GM19099 (cell line): ENCODE measurements around the gene R3HDM2.

Source experiments
- POLR2A ChIP-seq: IDR thresholded peaks from 3 replicates; pipeline ENCODE4 v1.6.1; 2011; ENCODE audit warnings: low read depth; ENCODE audit not compliant: insufficient read length; ENCODE audit errors: extremely low read depth

The R3HDM2 gene

DNA sequence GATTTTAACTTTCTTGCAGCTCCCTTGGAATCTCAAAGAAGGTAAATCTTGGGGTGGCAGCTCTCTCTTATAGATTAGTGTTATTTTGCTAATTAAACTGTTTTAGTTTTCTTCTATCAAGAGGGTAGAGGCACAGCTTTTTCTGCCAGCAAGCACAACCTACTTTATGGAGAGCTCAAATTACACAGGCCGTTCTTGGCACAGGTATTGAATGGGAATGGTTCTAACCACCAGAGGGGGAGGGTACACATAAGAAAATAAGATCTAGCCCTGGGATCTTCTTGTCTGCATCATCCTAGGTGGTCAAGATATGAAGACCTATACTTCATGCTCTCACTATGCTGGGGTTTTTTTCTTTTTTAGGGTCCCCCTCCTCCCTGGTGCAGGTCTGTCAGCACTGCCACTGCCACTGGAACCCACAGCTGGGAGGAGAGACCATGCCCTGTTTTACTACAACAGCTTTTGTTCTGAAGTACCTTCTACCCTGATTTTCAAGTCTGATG, 131.3 kb downstream of the R3HDM2 start:
- no peak for TF ChIP-seq POLR2A

DNA sequence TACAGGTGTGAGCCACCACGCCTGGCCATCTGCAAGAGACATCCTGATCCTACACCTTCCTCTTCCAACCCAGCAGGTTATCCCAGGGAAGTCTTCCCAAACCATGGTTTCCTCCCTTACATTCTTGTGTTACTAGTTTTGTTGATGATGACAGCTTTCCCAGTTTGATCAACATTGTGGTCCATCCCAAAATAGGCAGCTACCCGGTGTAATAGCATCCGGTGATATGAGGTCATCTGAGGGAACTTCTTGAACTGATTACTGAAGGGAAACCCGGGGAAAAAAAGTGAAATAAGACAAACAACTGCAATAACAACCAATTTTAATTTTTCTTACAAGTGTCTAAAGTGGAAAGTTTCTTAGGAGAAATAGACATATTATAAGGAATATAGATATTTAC, 134.6 kb downstream of the R3HDM2 start:
- TF ChIP-seq POLR2A: no peak

DNA sequence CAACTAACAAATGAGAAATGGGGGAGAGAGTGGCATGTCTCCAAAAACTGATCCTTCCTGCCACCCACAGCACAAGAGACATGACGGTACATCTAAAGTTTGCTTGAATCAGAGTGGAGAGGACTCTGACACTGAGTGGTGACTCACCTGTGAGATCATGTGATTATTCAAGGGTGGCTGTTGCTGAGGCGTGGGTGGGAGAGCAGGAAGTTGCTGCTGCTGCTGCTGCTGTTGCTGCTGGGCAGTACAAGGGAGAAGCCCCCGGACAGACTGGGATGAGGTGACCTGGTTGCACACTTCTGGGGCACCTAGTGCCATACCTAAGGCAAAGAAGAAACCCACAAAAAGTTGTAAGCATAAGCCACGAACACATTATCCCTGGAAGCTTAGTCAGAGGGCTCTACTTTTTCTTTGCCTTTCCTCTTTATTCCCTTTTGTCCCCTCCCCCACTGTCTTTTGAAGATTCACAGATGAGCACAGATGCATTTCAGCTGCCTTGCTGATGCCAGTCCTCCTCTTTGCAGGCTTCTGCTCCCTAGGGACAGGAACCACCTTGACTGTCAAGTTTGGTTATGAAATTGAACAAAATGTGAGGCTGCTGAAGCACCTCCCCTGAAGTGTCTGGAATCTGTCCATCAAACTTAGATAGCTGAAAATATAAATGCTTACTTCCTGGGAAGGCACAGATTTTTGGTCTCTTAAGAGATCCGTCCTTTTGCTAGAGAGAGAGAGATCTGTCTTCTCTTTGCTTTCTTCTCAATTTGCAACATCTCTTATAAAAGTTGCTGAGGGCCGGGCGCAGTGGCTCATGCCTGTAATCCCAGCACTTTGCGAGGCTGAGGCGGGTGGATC, 150.4 kb downstream of the R3HDM2 start:
- peak; percentile 46 for TF ChIP-seq POLR2A

DNA sequence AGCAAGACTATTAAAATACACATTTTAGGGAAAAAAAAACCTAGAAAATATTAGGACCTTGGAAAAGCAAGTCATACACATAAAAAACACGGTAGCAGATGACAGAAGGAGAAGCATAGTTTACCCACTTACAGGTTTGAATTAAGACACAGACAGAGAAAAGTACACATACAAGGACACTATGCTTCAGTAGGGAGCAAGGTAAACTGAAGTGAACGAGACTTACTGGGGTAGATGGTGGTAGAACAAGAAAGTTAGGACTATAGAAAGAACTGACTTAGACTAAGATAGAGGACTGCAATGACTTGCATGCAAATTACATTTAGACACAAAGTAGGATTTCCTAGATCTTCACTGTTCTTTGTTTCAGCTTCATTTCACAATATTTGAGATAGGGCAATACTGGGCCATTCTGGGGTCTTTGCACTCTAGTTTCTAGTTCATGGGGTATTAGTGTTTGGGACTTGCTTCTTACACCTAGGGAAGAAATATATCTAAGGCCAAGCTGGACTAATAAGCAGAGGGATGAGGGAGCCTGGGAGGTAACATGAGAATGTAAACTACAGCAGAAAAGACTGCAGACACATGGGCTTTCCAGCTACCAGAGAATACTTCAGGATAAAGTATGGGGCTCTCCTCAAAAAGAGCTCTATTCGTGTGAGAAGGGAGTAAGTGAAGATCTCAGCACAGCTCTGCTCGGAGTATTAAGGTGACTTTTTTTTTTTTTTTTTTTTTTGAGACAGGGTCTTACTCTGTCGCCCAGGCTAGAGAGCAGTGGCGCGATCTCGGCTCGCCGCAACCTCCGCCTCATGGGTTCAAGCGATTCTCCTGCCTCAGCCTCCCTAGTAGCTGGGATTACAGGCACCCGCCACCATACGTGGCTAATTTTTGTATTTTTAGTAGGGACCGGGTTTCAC, 152.1 kb downstream of the R3HDM2 start:
- no peak for TF ChIP-seq POLR2A

DNA sequence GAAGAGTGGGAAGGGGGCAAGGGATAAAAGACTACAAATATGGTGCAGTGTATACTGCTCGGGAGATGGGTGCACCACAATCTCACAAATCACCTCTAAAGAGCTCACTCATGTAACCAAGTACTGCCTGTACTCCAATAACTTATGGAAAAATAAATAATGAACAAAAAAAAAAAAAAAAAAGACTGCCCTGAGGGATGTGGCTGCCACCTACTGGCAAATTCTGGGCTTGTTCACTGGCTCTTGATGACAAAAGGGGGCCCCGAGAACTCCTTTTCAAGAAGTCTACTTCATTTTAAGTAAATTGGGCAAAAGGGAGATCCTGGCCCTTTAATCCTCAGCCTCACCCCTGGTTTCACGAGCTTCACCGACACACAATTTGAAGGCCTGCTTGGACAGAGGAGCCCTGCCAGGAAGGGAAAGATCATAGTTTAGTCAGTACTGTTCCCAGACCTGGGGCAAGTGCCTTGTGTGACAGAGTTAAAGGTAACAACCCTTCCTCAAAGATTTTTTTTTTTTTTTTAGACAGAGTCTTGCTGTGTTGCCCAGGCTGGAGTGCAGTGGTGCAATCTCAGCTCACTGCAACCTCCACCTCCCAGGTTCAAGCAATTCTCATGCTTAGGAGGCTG, 153.8 kb downstream of the R3HDM2 start:
- TF ChIP-seq POLR2A: no peak

DNA sequence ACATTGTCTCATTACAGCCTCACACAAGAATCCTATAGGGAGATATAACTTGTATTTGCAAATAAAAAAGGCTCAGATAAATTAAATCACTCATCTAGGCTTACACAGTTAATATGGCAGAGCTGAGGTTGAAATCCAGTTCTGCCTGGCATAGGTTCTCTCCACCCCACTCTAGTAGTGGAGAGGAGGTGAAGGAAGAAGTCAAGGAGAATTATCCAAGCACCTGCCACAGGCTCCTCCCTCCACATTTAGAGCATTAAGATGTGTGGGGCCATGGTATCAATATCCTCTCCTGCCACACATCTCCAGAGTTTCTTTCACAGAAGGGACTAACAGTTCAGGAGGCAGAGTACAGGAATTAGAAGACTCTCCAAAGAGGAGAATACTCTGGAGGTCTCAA, 157.3 kb downstream of the R3HDM2 start:
- TF ChIP-seq POLR2A: no peak

DNA sequence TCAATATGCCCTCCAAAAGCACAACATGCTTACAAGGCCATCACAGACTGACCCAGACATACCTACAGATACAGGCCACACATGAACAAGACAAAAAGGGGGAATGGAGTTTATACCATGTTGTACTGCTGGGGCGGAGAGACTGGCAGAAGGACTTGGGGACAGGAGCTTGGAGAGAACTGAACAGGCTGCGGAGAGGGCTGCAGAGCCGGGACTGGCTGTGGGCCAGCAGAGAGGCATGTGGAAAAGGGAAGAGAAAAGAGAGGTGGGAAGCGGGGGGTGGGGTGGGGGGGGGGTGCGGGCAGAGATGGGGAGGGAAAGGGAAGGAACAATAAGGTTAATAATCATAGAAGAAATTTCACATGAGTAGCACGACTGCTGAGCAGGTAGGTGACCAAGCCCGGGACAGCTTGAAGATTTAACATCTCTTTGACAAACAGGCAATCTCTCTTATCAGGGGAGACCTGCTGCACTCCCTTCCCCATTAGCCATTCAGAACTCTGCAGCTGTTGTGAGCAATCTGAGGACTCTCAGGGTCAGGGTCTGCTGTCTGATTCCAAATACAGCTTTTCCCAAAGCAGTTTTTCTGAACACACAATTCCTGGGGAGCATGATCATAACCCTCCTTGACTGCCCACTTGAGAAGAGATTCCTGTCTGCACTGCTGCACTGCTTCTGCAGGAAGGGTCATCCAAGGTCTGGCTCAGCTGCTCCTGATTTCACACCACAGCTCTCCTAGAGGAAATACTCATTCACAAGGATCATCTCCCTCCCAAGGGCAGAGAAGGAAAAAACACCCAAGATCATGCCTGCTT, 158.3 kb downstream of the R3HDM2 start:
- no peak for TF ChIP-seq POLR2A

DNA sequence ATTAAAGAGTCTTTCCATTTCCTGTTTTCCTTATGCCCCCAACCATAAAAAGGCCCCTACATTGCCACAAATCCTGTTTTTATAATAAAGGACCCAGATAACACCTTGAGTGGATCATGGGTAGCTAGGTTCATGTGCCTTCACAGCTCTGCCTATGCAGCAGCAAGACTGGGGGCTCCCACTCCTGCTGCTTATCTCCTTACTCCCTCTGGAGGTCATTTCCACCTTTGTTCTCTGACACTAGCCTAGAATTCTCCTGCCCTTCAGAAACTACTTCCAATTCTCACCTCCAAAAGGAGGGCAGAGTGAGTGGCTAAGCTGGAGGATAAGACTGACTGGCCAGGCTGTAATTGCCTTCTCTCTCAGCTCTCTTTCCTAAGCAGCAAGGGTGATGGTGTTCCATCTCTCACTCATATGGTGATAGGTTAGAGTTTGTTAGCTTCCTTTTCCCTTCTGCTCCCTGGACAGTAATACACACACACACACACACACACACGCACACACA, 159.8 kb downstream of the R3HDM2 start:
- TF ChIP-seq POLR2A: no peak

DNA sequence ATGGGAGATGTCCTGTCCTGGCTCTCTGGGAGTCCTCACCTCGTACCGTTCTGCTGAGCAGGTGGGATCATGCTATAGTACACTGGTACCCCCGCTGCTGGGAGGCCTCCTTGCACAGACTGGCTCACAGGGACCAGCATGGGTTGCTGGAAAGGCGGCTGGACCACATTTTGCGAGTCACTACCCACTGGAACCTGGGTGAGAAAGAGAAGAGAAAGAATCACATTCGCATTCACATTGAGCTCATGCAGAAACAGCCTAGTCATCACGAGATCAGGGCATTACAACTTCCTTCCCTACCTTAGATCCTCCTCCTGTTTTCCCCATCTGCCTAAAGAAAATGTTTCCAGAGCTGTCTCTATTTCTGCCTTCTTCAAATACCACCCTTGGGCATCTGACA, 162.6 kb downstream of the R3HDM2 start:
- TF ChIP-seq POLR2A: no peak

DNA sequence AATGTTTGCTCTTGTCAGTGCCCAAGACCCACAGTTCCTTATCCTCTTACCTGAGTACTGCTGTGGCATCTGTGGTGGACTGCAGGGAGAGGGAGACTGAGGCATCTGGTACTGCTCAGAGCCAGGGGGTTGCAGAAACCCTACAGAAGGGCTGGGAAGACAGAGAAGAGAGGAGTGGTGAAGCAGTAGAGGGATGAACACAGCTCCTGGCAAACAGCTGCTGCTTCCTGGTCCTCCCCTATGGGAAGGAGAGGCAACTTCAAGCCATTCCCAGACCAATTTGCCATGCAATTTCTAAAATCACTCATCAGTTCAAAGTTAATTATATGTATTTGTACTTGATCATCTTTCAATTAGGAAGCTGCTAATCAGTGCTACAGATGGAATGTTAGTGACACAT, 164.2 kb downstream of the R3HDM2 start:
- TF ChIP-seq POLR2A: no peak

DNA sequence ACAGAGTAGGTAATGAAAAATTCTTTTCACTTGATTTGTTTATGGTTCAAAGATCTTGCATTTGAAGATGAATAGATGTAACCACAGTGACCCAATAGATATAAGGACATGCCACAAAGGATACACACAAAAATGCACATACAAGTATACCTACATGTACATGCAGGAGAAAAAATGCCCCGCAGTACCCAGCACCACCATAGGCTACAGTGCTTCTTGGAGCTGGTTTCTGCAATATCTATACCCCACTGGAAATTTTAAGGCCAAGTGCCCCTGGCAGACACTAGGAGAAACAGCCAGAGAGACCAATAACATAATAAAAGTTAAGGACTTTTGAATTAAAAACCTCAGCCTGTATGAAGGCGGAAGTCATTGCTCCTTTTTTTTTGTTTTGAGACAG, 167.7 kb downstream of the R3HDM2 start:
- no peak for TF ChIP-seq POLR2A

DNA sequence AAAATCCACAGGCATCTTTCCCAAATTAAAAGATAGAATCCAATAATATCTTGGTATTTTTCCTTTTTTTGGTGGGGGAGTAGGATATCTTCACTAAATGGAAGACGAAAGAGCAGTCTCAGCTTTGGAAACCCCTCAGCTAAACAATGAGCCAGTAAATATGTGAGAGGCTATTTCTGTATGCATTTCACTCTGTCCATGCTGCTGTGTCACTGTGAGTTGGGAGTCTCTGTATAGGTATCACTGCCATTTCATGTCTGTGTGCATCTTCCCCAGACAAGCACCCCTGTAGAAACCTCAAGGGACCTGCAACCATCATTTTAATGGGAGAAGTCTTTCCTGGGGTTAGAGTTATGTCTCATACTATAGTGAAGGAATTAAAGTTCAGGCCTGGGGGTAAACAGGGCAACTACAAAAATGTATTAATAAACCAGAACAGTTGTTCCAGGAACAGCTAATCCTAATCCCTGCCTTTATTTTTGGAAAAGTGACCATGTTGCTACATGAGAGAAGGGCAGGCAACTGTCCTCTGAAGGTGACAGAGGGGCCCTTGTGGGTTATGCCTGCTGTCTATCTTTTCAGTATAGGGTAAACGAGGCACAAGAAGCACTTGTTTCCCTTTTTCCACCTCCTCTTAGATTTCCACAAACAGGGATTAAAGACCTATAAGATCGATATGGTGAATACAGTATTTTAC, 168.6 kb downstream of the R3HDM2 start:
- TF ChIP-seq POLR2A: no peak

DNA sequence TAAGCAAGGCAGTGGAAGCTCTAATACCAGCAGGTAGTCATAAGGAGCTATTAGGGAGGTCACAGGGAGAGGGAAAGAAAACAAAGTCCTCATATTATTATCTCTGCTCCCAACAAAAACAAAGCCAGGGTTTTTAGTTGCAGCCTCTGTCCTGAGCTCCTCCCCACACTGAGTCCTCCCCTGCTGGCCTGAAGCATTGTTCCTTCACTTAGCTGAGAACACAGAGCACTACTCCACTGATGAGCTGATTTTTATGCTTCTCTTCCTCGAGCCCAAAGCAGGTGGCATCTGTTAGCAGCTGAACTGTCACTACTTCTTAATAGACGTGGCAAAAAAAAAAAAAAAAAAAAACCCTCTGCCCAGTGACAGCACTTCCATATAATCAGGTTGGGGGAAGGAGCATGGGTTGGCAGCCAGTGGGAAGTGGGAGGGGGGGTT, 169.4 kb downstream of the R3HDM2 start:
- TF ChIP-seq POLR2A: no peak

DNA sequence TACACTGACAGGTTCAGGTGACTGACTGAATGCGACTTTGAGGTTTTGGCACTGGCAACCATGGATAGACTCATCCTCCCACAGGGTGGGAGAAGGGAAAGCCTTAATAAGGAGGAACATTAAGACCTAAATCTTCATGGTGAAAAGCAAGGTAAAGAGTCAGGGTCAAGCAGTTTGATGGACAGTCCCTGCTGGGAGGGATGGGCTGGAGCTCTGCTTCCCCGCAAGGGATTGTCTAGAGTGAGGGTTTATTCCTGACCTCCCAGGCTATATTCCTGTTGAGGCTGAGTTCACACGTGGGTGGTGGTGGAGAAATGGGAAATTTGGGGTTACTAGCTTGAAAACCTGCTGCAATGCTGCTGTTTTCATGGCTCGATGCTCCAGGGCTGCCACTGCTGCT, 170.5 kb downstream of the R3HDM2 start:
- no peak for TF ChIP-seq POLR2A
